ENCODE data around the gene PHOX2A.

Gene PHOX2A

DNA sequence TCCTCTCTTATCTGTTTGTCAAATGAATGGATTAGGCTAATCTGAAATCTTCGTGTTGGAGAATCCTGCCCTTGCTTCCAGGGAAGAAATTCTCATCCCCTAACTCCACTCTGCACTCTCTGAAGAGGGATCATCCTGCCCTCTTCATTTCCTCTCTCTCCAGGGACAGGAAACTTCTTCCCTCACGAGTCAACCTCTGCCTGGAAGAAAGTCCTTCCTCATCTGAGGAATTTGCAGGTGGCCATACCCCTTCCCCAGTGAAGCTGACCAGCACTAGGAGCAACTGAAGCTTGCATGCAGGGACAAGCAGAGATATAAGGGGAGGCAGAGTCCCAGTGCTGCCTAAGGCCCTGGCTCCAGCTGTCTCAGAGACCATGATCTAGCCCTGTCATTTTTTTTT, 3.6 kb upstream of the PHOX2A start:
- DNase-seq, result no peak

- no peak for DNase-seq
These were observed 1.4 kb upstream of the PHOX2A start for GRCh38 chr11:72245263-72245816.

GRCh38 chr11:72244361-72245262, 636 bp upstream of the PHOX2A start:
- no peak for DNase-seq

GRCh38 chr11:72243173-72244059, 560 bp downstream of the PHOX2A start:
- DNase-seq, result no peak

GRCh38 chr11:72242141-72242540, 1.8 kb downstream of the PHOX2A start:
- DNase-seq, result no peak

- DNase-seq, result no peak
These were observed 2.6 kb downstream of the PHOX2A start for GRCh38 chr11:72241291-72241781.

DNA sequence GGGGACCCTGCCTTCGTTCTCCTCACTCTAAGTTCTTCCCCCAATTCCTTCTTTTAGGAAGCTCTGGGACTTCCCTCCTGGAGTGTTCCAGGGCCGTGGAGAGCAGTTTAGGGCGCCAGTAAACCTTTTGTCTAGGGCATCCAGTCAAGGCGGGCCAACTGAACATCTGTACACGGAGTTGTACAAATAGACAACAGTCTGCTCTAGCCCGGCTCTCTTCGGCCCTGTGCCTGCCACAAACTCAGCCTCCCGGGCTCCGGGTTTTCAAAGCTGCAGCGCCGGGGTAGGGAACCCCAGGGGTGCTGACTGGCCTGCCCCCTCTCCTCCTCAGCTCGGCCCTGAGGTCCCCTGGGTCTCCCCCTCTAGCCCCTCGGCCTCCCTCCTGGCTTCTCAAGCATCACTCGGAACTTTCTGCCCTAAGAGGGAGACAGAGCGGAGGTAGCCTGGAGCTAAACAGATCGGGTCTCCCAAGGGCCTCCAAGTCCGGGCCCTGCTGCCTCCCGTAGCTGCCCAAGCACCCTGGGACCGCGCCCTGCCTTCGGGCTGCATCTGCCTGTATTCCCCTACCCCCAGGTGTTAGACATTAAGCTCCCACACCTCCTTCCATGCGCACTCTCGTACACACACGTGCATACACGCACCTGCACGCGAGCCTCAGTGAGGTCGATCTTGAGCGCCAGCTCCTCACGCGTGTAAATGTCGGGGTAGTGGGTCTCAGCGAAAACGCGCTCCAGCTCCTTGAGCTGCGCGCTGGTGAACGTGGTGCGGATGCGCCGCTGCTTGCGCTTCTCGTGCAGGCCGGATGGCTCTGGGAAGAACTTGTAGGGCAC, 3.3 kb downstream of the PHOX2A start:
- no peak for DNase-seq

DNA sequence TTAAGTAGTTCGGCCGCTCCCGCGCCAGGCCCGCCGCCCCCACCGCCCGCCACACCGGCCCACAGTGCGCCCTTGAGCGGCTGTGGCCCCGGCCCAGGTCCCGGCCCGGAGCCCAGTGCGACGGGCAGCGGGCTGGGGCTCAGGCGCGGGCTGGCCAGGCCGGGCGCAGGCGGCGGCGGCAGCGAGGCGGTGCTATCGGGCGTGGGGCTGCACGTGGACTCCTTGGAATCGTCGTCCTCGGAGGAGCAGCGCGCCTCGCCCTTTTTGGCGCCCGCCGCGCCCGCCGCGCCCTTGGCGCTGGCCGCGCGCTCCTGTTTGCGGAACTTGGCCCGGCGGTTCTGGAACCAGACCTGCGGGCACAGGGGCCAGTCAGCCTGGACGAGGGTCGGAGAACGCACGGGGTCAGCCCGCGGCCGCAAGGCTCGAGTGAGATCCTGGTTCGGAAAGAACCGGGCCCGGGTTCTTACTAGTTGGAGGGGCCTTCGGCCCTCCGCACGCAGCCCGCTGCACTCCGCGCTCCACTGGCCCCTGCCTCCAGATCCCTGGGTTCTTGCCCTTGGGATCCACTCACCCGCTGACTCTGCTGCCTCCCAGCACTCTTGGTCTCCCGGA, 4.0 kb downstream of the PHOX2A start:
- peak in 1 of 2 donors; percentile 35 for DNase-seq

GRCh38 chr11:72239313-72239848, 4.6 kb downstream of the PHOX2A start:
- DNase-seq, result peak in 1 of 2 donors; percentile 29

DNA sequence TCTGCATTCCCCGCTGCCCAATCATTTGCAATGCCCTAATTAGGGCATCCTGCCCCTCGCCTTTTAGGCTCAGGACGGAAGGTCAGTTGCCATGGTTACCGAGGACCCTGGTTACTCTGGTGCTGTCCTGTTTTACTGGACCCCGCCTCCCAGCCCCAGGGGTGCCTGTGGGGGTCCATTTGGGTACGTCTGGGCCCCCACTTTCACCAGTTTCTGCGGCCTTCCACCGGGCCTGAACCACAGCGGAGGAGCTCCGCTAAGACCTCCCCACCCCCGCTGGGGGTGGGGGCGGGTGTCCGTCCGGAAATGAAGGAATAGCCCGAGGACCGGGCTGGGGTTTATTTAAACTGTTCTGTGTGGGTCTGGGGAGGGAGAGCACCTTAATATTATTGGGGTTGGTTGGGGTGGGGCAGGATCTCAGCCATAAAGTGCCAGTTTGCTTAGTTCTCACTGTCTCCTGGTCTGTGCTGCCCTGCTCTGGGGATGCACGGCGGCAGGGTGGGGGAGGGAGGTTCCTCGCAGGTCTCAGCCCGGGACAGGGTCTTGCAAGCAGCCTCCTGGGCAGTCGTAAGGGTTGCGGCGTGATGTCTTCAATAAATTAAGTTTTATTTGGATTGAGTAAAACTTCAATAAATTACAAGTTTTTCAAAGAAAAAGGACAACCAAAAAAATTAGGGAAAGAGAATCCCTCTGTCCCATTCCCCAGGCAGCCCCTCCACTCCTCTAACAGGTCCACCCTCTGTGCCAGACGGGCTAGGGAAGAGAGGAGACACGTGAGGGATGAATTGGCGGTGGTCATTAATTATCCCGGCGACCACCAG, 5.3 kb downstream of the PHOX2A start:
- no peak for DNase-seq

- DNase-seq, result peak; percentile 62 to 64
These were observed 5.9 kb downstream of the PHOX2A start for GRCh38 chr11:72238040-72238450.

DNA sequence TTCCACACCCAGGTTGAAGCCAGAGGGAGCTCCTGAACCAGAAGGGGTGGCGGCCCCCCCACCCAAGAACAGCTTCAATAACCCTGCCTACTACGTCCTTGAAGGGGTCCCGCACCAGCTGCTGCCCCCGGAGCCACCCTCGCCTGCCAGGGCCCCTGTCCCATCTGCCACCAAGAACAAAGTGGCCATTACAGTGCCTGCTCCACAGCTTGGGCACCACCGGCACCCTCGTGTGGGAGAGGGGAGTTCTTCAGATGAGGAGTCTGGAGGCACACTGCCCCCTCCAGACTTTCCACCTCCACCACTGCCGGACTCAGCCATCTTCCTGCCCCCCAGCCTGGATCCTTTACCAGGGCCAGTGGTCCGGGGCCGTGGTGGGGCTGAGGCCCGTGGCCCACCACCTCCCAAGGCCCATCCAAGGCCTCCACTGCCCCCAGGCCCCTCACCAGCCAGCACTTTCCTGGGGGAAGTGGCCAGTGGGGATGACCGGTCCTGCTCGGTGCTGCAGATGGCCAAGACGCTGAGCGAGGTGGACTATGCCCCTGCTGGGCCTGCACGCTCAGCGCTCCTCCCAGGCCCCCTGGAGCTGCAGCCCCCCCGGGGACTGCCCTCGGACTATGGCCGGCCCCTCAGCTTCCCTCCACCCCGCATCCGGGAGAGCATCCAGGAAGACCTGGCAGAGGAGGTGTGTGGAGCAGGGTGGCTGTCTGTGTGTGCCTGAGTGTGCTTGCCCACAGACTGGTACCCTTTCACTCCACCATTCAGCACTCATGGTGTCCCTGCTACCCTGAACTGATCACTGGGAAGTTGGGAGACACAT, 6.7 kb downstream of the PHOX2A start:
- no peak for DNase-seq

- DNase-seq, result no peak
These were observed 7.2 kb downstream of the PHOX2A start for GRCh38 chr11:72236774-72237111.

DNA sequence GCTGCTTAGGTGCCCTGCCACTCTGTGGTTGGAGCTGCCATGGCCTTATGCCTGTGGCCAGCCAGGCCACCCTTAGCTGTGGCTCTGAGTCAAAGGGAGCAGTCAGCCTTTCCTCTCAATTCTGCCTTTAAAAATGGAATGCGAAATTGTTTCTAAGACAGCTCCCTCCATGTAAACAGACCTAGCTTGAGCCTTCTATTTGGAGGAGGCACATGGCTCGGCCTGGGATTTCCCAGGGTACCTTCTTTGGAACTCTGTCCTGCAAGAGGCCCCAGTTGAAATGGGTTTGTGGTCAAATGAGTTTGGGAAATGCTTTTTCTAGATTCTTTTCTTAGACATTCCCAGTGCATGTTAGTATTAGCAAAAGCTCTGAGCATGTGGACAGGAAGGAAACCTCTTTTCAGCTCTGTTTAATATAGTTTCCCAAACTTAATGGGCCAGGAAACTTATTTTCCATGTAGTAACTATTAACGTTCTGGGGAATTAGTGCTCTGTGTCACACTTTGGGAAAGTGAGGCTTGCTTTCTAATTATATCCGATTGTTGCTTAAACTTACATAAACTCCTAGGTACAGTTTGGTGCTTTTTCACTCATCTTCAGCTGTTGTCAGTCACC, 7.8 kb downstream of the PHOX2A start:
- DNase-seq, result peak in 1 of 2 donors; percentile 8

DNA sequence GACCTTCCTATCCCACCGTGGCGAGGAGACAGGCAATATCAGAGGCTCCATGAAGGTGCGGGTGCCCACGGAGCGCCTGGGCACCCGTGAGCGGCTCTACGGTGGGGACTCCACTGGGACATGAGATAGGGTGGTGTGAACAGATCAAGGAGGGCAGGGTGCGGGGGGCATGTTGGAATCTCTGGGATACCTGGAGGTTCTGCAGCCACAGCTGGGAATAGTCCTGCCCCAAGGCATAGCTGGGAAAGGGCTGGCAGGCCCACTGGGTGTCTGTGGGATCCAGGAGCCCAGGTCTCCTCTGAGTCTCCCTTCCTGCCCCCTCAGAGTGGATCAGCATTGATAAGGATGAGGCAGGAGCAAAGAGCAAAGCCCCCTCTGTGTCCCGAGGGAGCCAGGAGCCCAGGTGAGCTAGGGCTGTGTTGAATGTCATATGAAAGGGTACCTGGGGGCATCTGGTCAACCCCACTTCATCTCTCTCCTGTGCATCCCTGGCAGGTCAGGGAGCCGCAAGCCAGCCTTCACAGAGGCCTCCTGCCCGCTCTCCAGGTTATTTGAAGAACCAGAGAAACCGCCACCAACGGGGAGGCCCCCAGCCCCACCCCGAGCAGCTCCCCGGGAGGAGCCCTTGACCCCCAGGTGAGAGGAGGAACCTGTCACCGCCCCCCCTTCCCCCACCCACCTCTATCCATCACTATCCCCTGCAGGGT, 8.5 kb downstream of the PHOX2A start:
- no peak for DNase-seq

DNA sequence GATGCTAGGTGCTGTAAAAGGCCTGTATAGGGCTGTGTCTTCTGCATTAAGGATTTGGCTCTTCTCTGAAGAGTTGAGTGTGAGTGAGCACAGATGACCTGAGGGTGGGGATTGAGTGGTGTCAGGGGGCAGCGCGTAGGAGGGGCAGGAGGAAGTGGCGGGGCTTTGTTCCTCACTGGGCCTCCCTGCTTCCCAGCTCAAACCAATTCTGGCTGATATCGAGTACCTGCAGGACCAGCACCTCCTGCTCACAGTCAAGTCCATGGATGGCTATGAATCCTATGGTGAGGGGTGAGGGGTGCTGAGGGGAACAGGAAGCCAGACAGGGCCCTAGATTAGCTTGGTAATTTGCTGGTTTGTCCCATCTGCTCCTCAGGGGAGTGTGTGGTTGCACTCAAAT, 9.1 kb downstream of the PHOX2A start:
- no peak for DNase-seq

DNA sequence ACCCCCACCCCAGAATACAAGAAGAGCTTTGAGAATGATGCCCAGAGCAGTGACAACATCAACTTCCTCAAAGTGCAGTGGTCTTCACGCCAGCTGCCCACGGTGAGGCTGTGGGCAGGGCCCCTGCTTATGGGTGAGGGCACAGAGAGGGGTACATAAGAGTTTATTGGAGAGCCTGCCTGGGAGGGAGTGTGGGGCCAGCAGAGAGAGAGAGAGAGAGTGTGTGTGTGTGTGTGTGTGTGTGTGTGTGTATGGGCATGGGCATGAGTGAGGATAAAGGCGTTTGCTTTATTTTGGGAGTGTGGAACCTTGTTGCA, 9.5 kb downstream of the PHOX2A start:
- peak in 1 of 2 donors; percentile 4 for DNase-seq

DNA sequence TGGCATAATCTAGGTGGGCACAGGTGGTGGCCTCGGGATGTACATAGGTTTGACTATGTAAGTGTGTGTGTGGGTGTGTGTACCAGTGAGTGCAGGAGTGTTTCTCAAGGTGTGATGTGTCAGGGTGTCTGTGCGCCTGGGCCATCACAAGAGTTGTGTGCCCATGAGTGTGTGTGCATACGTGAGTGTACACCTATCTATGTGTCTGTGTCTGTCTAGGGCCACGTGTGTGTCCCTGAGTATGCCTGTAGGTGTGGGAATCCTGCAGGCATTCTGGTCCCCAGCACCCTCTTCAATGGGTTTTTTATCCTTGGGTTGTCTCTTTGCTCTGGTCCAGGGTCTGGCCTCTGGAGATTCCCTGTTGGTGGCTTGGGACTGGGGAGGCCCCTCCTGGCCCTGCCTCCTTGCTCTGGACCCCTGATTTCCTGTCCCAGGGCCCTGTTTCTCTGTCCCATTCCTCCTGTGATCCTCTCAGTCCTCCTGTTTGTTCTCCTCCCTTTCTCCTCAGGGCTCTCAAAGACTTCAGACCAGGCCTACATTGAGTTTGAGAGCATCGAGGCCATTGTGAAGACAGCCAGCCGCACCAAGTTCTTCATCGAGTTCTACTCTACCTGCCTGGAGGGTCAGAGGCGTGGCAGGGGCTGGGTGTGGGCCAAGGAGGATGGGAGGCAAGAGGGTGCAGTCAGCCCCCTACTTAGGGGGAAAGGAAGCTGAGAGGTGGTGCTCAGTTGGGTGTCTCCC, 10.0 kb downstream of the PHOX2A start:
- DNase-seq, result peak in 1 of 2 donors; percentile 9
